NCI-H2196 treated with DMSO at 0.1 percent for 48 hours (cell line): Measurements from ENCODE around the gene EXOC3.
"Not testable (repeated sequence)": the region's sequence is repeated elsewhere in the genome, so short reads cannot be mapped to it uniquely, and the experiment has no call there.

ENCODE experiments used
- DNase-seq: peaks from one replicate; lab custom pipeline; 2025; ENCODE audit not compliant: unreplicated experiment; lab: John Stamatoyannopoulos, UW

EXOC3 gene

GRCh38 chr5:407051-407450, 35.9 kb upstream of the EXOC3 start:
- DNase-seq: no peak

- DNase-seq: no peak
Observed at GRCh38 chr5:407801-408268, 35.1 kb upstream of the EXOC3 start.

DNA sequence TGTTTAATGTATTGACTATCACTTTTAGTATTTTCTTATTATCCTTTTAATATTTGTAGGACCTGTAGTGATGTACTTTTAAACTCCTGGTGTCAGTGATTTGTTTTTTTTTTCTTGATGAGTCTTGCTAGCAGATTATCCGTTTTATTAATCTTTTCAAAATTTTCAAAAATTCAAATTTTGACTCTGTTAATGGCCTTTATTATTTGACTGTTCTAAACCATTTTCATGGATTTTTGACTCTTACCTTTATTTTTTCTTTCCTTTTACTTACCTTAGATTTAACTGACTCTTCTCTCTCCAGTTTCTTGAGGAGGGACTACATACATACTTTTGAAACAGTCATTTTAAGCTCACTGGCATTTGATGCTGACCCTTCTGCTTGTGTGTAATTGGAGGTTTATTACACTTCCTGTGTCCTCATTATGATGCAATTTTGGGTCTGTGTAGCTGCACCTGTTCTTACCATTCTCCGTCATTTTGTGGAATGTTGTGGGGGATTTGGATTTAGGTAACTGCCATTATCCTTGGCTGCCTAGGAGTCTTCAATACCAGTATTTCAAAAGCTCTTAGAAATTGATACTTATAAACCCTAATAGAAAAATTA, 32.0 kb upstream of the EXOC3 start:
- DNase-seq: no peak

- DNase-seq: no peak
Observed at GRCh38 chr5:411728-412127, 31.2 kb upstream of the EXOC3 start.

- DNase-seq: not testable (repeated sequence)
Observed at GRCh38 chr5:414991-415927, 27.7 kb upstream of the EXOC3 start.

DNA sequence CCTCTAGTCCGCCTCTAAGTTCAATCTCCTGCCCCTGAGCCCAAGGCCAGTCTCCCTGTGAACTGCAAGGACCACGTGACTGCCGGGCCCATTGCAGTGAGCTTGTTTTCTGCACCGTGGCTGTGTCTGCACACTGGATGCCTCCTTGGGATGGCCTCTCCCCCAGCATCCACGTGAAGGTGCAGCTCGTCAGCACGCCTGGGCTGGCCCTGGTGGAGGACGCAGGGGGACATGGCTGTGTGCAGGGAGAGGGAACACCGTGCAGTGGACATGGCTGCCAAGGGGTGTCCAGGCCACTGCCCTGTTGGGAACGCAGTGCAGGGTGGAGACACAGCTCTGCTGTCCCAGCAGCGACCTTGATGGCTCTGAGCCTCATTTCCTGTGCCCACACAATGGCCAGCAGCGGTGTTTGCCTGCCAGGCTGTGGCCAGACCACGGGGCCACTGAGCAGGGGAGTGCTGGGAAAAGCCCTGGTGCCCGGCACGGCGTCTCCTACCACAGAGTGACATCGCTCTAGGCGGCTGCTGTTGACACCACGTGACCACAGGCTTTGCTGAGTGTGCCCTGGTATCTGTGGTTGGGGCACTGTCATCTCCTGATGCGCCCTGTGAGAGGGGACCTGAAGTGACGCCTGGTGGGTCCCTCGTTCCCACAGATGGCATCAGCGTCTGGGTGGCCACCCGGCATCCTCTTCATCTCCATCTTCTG, 26.9 kb upstream of the EXOC3 start:
- no peak for DNase-seq

GRCh38 chr5:416636-416960, 26.4 kb upstream of the EXOC3 start:
- DNase-seq: no peak

- DNase-seq: no peak
Observed at GRCh38 chr5:417301-418161, 25.4 kb upstream of the EXOC3 start.

GRCh38 chr5:418162-419121, 24.5 kb upstream of the EXOC3 start:
- peak; percentile 76 for DNase-seq

DNA sequence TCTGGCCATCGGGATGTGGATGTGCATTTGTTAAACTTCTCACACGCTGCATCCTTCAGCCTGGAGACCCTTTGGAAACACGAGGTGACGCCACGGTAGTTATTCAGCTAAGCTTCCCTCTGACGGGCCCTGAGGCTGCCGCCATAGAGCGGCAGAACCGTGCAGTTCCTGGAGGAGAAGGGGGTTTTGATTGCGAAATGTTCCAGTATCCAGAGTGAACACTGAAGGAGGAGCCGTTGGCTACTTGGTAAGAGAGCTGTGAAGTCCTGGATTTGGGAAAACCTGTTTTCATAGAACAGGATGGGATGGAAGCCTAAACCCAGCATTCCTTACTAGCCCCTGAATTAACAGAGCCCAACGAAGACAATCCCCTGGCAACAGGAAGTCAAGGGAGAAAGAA, 23.0 kb upstream of the EXOC3 start:
- no peak for DNase-seq

DNA sequence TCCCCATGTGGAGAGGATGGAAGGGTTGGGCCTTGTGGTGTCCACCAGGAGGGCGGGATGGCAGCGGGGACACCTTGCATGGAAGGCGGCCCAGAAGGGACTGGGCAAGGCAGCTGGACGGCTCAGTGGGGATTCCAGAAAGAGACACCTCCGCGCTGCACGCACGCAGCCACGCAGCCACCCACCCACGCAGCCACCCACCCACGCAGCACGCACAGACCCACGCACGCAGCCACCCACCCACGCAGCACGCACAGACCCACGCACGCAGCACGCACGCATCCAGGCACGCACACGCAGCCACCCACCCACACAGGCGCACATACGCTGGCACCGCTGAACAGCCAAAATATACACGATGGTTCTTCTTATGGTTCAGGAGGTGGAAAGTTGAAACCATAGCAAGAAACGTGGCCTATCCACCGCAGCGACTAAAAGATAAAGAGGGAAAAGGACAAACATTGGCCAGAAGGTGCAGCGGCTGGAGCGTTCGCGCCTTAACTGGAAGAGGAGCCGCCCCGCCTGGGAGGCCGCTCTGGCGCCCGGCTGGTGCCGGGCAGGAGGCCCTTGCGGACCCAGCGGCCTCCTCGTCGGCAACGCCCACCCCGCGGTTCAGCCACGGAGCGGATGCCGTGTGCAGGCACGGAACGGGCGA, 22.2 kb upstream of the EXOC3 start:
- no peak for DNase-seq

- no peak for DNase-seq
Observed at GRCh38 chr5:421287-421880, 21.6 kb upstream of the EXOC3 start.

DNA sequence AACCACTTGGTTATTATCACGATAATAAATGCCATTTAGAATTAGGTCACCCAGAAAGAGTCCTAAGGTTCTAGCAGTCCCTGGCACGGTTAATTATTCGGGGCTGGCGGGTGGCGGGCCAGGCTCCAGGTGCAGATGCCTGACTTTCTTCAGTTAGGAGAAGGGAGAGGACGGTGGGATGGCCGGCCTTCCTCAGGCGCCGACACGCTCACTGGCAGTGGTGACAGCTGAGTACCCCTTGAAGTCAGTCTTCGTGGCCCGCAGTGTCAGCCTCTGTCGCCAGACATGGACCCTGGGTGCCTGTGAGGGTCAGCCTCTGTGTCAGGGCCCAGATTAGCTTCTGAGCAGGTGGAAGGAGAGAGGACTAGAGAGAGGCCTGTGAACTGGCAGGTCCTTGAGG, 21.1 kb upstream of the EXOC3 start:
- DNase-seq: no peak

DNA sequence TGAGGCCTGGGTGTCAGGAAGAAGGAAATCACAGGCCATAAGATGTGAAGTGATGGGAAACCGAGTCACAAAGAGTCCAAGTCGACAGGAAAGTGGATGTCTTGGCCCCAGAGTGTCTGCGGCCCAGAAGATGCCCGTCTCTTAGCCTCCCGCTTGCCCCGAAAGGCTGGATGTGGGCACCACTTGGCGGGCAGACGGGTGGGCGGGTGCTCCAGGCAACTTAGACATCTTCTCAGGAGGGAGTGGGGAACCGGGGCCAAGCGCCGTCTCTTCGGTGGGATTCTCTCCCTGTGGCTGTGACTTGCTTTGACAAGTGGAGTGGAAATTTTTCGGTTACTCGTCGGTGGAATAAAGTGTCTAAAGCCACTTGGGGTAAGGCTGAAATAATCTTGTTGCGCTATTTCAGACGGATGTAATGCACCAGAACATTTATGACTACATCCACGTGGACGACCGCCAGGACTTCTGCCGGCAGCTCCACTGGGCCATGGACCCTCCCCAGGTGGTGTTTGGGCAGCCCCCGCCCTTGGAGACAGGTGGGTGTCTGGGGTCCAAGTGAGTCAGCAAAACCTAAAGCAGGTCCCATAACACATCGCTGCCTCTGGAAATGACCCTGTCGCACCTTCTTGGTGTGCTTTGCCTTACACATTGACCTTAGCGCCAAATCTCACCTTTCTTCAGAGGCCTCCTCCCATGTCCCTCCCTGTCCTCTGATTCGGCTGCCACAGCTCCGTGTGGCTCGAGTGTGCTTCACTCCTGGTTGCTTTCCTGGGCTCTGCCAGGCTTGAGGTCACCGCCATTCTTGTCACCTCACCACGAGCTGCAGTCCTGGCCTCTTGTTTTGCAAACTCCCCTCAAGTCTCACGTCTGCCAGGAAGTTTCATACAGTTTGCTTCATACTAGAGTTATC, 20.4 kb upstream of the EXOC3 start:
- DNase-seq: no peak

DNA sequence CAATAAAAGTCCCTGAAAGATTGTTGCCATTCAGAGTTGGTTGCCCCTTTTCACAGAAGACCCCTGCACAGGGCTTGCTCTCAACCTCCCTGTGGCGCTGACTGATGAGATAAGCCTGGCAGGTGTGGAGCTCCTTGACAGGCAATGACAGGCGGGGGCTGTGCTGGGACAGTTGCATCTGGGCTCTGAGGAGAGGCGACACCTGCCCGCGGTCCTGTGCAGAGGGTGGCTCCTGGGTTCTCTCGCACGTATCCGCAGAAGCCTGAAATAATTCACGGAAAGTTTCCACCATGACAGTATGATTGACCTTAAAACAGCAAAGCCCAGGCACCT, 19.8 kb upstream of the EXOC3 start:
- no peak for DNase-seq

GRCh38 chr5:423626-424261, 19.2 kb upstream of the EXOC3 start:
- no peak for DNase-seq

DNA sequence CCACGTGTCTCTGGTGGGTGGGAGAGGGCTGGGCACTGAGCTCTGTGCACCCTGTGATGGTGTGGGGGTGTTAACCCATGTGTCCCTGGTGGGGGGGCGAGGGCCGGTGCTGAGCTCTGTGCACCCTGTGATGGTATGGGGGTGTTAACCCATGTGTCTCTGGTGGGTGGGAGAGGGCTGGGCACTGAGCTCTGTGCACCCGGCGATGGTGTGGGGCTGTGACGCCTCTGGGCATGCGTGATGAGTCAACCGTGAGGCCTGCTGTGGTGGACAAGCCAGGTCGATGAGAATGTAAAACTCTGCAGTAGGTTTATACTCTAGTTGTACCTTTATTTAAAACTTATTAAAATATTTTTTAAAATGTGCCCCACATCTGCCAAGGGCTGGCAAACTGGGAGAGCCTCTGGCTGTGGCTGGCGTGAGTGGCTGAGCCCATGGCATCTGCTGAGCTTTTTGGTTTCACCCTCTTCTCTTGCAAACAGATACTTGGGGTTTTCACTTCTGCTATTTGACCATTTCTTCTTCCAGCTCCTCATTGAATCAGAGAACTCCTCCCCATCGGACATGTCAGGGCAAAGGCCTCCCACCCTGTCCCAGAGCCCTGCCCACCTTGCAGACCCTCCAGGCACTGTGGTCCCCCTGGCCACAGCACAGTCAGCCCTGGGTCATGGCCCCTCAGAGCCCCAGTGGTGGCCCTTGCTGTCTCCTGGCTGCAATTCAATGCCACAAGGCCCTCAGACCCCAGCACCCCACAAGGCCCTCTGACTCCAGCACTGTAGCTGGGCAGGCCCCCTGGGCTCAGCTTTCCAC, 18.5 kb upstream of the EXOC3 start:
- DNase-seq: no peak
